OCI-LY7 (cell line): ENCODE results near the gene ERCC1. TPM values are rescaled to one million over a fixed set of nuclear protein-coding genes. Genes with fewer than 3 reads are reported as not detected.
A peak's percentile ranks its signal among the peaks of the same experiment; 100 is the strongest.

ENCODE experiments used
- BruUV-seq: library from RNA; stranded (reverse); fragments of 400-500 nt; replicated peaks from 2 replicates; lab custom pipeline; 2021; lab: Mats Ljungman, UMichigan
- CTCF ChIA-PET: fragments of 300-600 bp; sonication (Branson Sonifier 250); formaldehyde crosslinking; loops from one replicate; lab custom pipeline; 2022; ENCODE audit warnings: antibody characterized with exemption; ENCODE audit not compliant: unreplicated experiment; lab: Charles Lee
- POLR2A ChIA-PET: fragments of 300-600 bp; sonication (Branson Sonifier 250); formaldehyde crosslinking; loops from one replicate; lab custom pipeline; 2022; ENCODE audit warnings: antibody characterized with exemption; lab: Charles Lee
- DNase-seq: peaks from one replicate; pipeline ENCODE4 v3.0.0-alpha.2; 2015; ENCODE audit warnings: low spot score
- H2AFZ ChIP-seq: fragments of 200-600 bp; sonication (generic), shearing (Covaris generic); 2 replicates; pipeline ENCODE4 v1.6.1; 2014; ENCODE audit warnings: mild to moderate bottlenecking, antibody characterized with exemption, low read length, moderate library complexity
- H3K27ac ChIP-seq: fragments of 200-600 bp; sonication (generic); 2 replicates; pipeline ENCODE4 v1.5.1; 2014; ENCODE audit warnings: mixed run types, low read depth, mild to moderate bottlenecking, moderate library complexity, low read length, inconsistent platforms; ENCODE audit not compliant: poor library complexity, severe bottlenecking
- H3K36me3 ChIP-seq: fragments of 200-600 bp; sonication (generic); 2 replicates; pipeline ENCODE4 v1.6.1; 2014; ENCODE audit warnings: mild to moderate bottlenecking, antibody characterized with exemption, low read length, moderate library complexity, mixed read lengths; ENCODE audit not compliant: insufficient read depth
- H3K4me1 ChIP-seq: fragments of 200-600 bp; sonication (generic); 2 replicates; pipeline ENCODE4 v1.5.1; 2014; ENCODE audit warnings: mild to moderate bottlenecking, low read length; ENCODE audit not compliant: insufficient read depth, poor library complexity, severe bottlenecking
- H3K4me2 ChIP-seq: fragments of 200-600 bp; sonication (generic); 2 replicates; pipeline ENCODE4 v1.6.1; 2014; ENCODE audit warnings: mild to moderate bottlenecking, low read length
- H3K4me3 ChIP-seq: fragments of 200-600 bp; sonication (generic); 2 replicates; pipeline ENCODE4 v1.5.1; 2014; ENCODE audit warnings: mild to moderate bottlenecking, low read depth, low read length; ENCODE audit not compliant: poor library complexity, severe bottlenecking
- H3K79me2 ChIP-seq: fragments of 200-600 bp; sonication (generic); 2 replicates; pipeline ENCODE4 v1.6.1; 2016; ENCODE audit warnings: low read depth, mild to moderate bottlenecking, low read length, moderate library complexity, mixed read lengths; ENCODE audit not compliant: insufficient read depth
- H3K9me2 ChIP-seq: fragments of 200-600 bp; sonication (generic); 2 replicates; pipeline ENCODE4 v1.6.1; 2016; ENCODE audit warnings: mild to moderate bottlenecking, low read length, mixed read lengths; ENCODE audit not compliant: insufficient read depth
- H3K9me3 ChIP-seq: fragments of 200-600 bp; sonication (generic); 2 replicates; pipeline ENCODE4 v1.6.1; 2014; ENCODE audit warnings: mild to moderate bottlenecking, mixed run types, low read length, mixed read lengths
- H4K20me1 ChIP-seq: fragments of 200-600 bp; sonication (generic); 2 replicates; pipeline ENCODE4 v1.6.1; 2014; ENCODE audit warnings: mild to moderate bottlenecking, antibody characterized with exemption, low read length, moderate library complexity, mixed read lengths; ENCODE audit not compliant: insufficient read depth
- CTCF ChIP-seq: fragments of 200-600 bp; sonication (generic); conservative IDR thresholded peaks from 2 replicates; pipeline ENCODE4 v1.5.1; 2014; ENCODE audit warnings: mild to moderate bottlenecking, antibody characterized with exemption, low read length, moderate library complexity, mixed read lengths
- EZH2phosphoT487 ChIP-seq: fragments of 200-600 bp; sonication (generic); IDR thresholded peaks from 2 replicates; pipeline ENCODE4 v1.6.1; 2018; ENCODE audit warnings: low read depth, borderline replicate concordance, mild to moderate bottlenecking, mixed run types, antibody characterized with exemption, low read length, moderate library complexity, mixed read lengths
- intact Hi-C: fragments of 100-400 bp; cut with micrococcal nuclease; formaldehyde crosslinking; loops from one replicate; pipeline ENCODE4 v1.10.0; 2022; ENCODE audit not compliant: unreplicated experiment
- total RNA-seq, 2 experiments: library from RNA; depleted of rRNA in 1 of 2; stranded (reverse); fragments of >200 nt in 1 of 2; shearing (Covaris generic) in 1 of 2; gene quantifications; 2 replicates each; pipeline ENCODE4 v1.2.3, GENCODE V29; 2014 to 2022

The ERCC1 gene
- total RNA-seq, 2 experiments from 2014 or later = 46.2 to 125 TPM

- H3K36me3 ChIP-seq = no peaks in the 10 kb centered on the region
- intact Hi-C loops = no loop called here
- H3K4me3 ChIP-seq = no peak overlapping the region
- peaks cover 29% of the 10 kb centered on the region for H3K4me1 ChIP-seq
- H3K79me2 ChIP-seq = no peaks in the 10 kb centered on the region; the same call in 1 of the 2 replicates
- H3K27ac ChIP-seq = no peak overlapping the region
- BruUV-seq = no TSS peak
- ChIA-PET POLR2A (no interaction called here), CTCF (no interaction called here)
- no peak overlapping the region for H2AFZ ChIP-seq
- TF ChIP-seq EZH2phosphoT487 (no peak), CTCF (no peak)
- H3K9me2 ChIP-seq = no peaks in the 10 kb centered on the region
- H3K9me3 ChIP-seq = no peaks in the 10 kb centered on the region
- H4K20me1 ChIP-seq = 0 out of 2 replicates have a peak, but pooled peaks cover 3% of the 10 kb centered on the region
- DNase-seq = no peak
- H3K4me2 ChIP-seq = no peak overlapping the region
Measured at GRCh38 chr19:45463241-45463640, 39.5 kb upstream of the ERCC1 start.

GRCh38 chr19:45462174-45462573, 38.5 kb upstream of the ERCC1 start:
- BruUV-seq = no TSS peak
- H3K9me3 ChIP-seq = no peaks in the 10 kb centered on the region
- POLR2A ChIA-PET = no interaction called here
- no peaks in the 10 kb centered on the region for H3K79me2 ChIP-seq
- intact Hi-C loops = no loop called here
- no peak overlapping the region for H2AFZ ChIP-seq
- H3K4me1 ChIP-seq = peaks cover 28% of the 10 kb centered on the region
- no peak overlapping the region for H3K4me3 ChIP-seq
- H3K4me2 ChIP-seq = no peak overlapping the region
- H4K20me1 ChIP-seq = no peaks in the 10 kb centered on the region
- no peak overlapping the region for H3K27ac ChIP-seq
- no peak for TF ChIP-seq EZH2phosphoT487
- no peak for TF ChIP-seq CTCF
- CTCF ChIA-PET = no interaction called here
- DNase-seq = no peak
- H3K9me2 ChIP-seq = no peaks in the 10 kb centered on the region
- no peaks in the 10 kb centered on the region for H3K36me3 ChIP-seq

GRCh38 chr19:45460807-45461347, 37.2 kb upstream of the ERCC1 start:
- no peak for TF ChIP-seq CTCF
- no peak for TF ChIP-seq EZH2phosphoT487
- ChIA-PET CTCF (no interaction called here), POLR2A (no interaction called here)
- Histone ChIP-seq H3K4me2 (peak overlapping the region; percentile 37), H2AFZ (no peak overlapping the region; the same call in 1 of the 2 replicates), H3K4me1 (peaks cover 29% of the 10 kb centered on the region), H3K9me2 (no peaks in the 10 kb centered on the region), H3K9me3 (no peaks in the 10 kb centered on the region), H3K4me3 (no peak overlapping the region), H3K79me2 (no peaks in the 10 kb centered on the region), H3K36me3 (no peaks in the 10 kb centered on the region), H4K20me1 (no peaks in the 10 kb centered on the region), H3K27ac (no peak overlapping the region)
- intact Hi-C loops = no loop called here
- DNase-seq = peak; percentile 58
- BruUV-seq = no TSS peak
